GM21737 (cell line): ENCODE data around the gene ARID5A.
"Not testable (repeated sequence)": the region's sequence is repeated elsewhere in the genome, so short reads cannot be mapped to it uniquely, and the experiment has no call there.

Source experiments
- ATAC-seq: cut with Tn5 transposase; IDR thresholded peaks from one replicate; pipeline ENCODE4 v1.9.1; 2021; ENCODE audit warnings: mild to moderate bottlenecking, moderate library complexity; ENCODE audit not compliant: unreplicated experiment

Gene ARID5A

GRCh38 chr2:96536445-96537065 lies at the start of gene ARID5A:
TSS of gene ARID5A (plus strand) at chr2:96536752. CDS start at chr2:96536827, 75 bp downstream.
- ATAC-seq: peak; percentile 43

DNA sequence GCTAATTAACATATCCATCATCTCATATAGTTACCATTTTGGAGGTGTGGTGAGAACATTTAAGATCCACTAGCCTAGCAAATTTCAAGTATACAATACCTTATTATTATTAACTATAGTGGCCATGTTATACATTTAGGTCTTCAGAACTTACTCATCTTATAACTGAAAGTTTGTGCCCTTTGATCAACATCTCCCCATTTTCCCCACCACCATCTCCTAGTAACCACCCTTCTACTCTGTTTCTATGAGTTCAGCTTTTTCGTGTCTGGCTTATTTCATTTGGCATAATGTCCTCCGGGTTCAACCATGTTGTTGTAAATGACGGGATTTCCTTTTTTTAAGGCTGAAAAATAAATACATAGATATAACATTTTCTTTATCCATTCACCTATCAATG lies 47.3 kb upstream of the ARID5A start:
- ATAC-seq: no peak

DNA sequence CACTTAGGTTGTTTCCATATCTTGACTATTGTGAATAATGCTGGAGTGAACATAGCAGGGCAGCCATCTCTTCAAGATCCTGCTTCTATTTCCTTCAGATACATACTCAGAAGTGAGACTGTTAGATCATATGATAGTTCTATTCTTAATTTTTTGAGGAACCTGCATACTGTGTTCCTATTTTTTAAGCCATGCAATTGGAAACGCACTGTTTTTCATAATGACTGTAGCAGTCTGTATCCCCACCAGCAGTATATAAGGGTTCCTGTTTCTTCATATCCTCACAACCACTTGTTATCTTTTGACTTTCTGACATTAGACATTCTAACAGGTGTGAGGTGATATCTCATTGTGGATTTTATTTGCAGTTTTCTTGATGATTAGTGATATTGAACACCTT lies 46.9 kb upstream of the ARID5A start:
- no peak for ATAC-seq

GRCh38 chr2:96491860-96492497 lies 44.6 kb upstream of the ARID5A start:
- ATAC-seq: no peak

GRCh38 chr2:96493072-96493471 lies 43.5 kb upstream of the ARID5A start:
- no peak for ATAC-seq

DNA sequence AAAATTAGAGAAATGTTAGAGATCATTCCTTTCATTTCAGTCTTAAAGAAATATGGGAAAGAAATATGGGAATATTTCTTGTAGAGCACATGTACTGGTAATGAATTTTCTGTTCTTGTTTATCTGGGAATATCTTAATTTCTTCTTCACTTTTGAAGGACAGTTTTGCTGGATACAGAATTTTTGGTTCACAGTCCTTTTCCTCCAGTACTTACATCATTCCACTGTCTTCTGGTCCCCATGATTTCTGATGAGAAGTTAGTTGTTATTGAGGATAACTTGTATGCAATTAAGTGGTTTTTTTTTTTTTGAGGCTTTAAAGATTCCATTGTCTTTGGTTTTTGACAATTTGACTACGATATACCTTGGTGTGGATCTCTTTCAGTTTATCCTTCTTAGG lies 42.4 kb upstream of the ARID5A start:
- ATAC-seq: no peak

- ATAC-seq: no peak
Observed at GRCh38 chr2:96495982-96496629, 40.4 kb upstream of the ARID5A start.

DNA sequence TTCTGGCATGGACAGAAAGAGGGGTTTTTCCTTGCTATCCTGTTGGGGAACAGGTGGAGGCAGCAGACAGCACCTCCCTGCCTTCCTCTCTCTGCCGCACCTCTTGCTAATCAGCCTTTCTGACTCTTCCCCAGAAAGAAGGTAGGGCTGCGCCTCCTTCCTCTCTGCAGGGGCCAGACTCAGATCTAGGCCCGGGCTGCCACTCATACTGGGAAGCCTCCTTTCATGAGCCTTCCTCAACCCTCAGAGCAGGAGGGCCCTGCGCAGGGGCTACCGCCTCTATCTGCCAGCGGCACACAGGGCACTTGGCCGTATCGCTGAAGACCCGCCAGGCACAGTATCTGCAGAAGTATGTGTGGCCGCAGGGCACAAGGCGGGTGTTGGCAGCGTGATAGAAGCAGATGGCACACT lies 38.5 kb upstream of the ARID5A start:
- ATAC-seq: no peak

- ATAC-seq: not testable (repeated sequence)
Observed at GRCh38 chr2:96498611-96499010, 37.9 kb upstream of the ARID5A start.

- ATAC-seq: no peak
Observed at GRCh38 chr2:96499061-96499960, 37.2 kb upstream of the ARID5A start.

DNA sequence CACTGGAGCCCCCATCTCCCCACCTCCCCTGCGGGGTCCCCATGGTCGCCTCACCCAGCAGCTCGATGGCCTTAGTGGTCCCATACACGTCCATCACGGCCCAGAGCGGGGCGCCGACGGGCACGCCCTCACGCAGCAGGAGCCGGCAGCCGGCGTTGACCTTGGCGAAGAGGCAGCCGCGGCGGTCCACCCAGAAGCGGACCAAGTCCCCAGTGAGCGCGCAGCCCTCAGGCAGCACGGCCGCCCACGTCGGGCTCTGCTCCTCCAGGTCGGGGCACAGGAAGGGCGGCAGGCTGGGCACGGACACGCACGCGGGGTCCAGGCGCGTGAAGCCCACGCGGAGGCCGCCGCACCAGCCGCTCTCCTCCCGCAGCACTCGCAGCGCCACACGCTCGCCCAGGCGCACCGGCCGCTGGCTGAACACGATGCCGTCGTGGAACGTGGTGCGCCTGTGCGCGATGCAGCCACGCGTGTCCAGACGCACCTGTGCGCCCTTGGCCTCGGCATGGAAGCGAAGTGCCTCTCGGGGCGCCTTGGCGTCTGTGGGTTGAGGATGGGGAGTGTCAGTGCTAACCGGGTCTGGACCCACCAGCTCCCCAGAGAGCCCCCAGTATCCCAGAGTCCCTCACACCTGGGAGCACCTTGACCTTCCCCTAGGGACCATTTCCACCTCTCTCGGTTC lies 36.0 kb upstream of the ARID5A start:
- ATAC-seq: no peak

GRCh38 chr2:96501471-96501874 lies 35.1 kb upstream of the ARID5A start:
- peak; percentile 55 for ATAC-seq

GRCh38 chr2:96501886-96502810 lies 34.4 kb upstream of the ARID5A start:
- ATAC-seq: no peak

DNA sequence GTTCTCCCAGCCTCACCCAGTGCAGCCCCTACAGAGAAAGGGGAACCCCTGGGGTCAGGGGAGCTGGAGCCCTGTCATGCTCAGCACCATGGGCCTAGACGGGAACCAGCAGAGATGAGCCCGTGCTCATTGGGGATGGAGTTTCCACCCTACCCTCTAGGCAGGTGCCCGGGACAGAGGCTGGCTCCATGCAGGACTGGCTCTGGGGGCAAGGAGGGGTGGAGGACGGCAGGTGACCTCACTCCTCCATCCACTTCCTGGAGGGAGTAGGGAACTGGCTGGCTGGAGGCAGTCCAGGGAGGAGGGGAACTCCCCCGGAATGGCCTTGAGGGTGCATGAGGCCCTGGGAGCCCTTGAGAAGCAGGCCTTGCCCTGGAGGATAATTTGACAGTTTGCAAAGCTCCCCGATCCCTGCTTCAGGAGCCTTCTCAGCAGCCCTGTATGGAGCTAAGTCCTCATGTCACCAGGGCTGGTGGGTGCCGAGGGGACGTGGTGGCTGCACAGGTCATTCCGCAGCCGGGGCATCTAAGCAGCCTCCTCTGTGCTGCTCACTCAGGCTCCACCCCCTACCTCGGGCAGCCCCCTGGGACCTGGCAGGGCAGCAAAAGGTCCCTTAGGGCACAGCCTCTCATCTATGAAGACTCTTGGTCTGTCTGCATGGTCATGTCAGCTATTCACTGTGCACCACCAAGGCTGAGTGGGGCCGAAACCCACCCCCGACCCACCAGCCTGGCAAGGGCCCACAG lies 33.5 kb upstream of the ARID5A start:
- no peak for ATAC-seq

DNA sequence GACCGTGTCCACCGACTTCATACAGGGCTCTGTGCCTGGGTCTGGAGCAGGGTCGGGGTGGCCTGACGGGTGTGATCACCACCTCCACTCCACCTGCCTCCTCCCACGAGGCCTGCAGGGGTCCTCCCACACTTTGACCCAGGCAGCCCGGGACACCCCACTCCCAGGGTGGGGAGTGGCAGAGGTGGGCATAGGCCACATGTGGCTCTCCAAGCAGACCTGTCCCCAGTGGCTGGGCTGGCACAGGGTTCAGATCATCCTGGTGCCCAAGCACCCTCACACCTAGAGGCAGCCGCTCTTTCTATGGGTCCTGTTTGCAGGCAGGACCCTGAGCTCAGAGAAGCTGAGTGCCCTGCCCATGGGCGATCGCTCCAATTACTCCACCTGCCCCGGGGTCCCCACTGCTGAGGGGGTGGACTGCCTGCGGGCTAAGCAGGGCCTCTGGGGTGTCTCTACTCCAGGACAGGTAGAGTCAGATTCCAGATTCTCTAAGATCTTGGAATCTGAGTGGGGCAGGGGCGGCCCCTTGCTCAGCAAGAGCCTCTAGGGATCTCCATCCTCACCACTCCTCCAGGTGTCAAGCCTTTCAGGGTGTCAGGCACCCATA lies 32.8 kb upstream of the ARID5A start:
- no peak for ATAC-seq

GRCh38 chr2:96505231-96505889 lies 31.2 kb upstream of the ARID5A start, which contains the start of gene NEURL3:
TSS of gene NEURL3 (minus strand) at chr2:96505357. CDS start at chr2:96505286, 71 bp downstream.
- ATAC-seq: no peak

DNA sequence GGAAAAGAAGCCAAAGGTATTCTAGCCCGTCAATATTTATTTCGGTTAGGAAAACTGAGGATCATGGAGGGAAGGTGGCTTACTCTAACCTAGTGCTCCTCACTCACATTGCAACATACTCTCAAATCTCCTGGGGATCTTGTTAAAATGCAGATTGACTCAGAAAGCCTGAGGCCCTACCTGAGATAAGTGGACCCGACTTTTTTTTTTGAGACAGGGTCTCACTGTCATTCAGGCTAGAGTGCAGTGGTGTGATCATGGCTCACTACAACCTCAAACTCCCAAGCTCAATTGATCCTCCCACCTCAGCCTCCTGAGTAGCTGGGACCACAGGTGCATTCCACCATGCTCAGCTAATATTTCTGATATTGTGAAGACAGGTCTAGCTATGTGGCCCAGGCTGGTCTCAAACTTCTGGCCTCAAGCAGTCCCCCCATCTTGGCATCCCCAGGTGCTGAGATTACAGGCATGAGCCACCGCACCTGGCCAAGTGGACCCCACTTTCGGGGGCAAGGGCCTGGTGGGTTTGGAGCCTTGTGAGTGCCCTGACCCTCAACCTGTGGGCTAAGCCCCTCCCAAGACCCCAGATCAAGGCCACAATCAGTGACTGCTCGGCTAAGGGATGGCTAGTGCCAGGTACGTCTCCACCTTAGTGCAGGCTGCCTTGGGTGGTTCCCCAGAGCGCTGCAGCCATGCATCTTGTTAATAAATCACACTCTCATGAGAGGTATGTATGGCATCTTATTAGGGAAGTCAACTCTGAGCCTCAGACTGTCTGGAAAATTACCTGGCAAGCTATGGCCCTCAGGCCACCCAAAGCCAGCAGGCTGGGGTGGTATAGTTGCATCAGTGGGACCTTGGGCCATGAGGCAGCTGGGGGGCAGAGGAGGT lies 30.3 kb upstream of the ARID5A start:
- ATAC-seq: no peak
